ENCODE measurements around the gene SNX20. TPM values are rescaled to one million over a fixed set of nuclear protein-coding genes. Genes with fewer than 3 reads are reported as not detected.

SNX20 gene
- total and polyA plus RNA-seq, 2 of the 13 experiments (the other 11 are each of a cell fraction or from before 2014, with no cell fraction given): not detected

DNA sequence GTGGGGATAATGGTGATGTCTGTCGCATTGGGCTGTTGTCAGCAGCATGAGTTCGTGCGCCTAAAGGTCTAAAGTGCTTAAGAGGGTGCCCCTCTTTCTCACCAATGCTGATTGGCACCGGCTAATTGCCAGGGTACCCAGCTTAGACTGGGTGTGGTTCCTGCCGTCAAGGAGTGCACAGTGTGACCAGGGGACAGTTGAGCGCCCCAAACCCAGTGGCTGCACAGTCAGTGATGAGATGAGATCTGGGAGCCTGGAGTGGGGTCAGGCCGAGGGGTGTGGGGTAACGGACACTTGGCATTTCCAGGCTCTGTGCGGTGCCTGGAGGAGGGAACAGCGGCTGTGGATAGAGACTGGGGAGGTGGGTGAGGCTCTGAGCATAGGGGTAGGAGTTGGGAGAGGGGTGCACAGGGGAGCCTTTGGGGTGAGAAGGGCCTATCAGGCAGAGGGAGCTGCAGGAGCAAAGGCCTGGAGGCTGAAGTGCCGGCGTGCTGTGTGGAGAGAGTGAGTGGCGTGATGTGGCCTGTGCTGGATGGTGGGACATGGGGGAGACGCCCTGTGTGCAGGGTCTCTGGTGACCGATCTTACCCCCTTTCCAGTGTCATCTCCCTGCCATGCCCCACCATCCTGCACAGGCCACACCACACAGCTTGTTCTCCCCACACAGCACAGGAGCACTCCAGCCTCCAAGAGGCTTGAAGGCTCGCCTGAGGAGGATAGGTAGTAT, 58.3 kb downstream of the SNX20 start:
- ATAC-seq (no peak; the same call in 1 of the 3 replicates), FAIRE-seq (no peak), DNase-seq (ENCODE audit: low spot score) (no peak)
- CTCF ChIA-PET (ENCODE audit: low intra/inter-chr PET ratio, low total read pairs): no interaction called here
- no peak overlapping the region for H3K9ac ChIP-seq (ENCODE audit: insufficient read depth, low read depth, low read length)
- in situ Hi-C loops (cut with HindIII; ENCODE audit: extremely low pct_ligation_motif_present, low pct_unique_long_range_greater_than_20kb): no loop called here
- TF ChIP-seq RAD21 (CRISPR knock-in tag; IDR thresholded peaks at IDR 0.05) (no peak), REPIN1 (CRISPR knock-in tag; IDR thresholded peaks at IDR 0.05; ENCODE audit: borderline replicate concordance, low read depth) (no peak), SP140L (CRISPR knock-in tag; IDR thresholded peaks at IDR 0.05; ENCODE audit: borderline replicate concordance) (no peak), ZNF446 (CRISPR knock-in tag; IDR thresholded peaks at IDR 0.05) (no peak), RBM22 (optimal IDR thresholded peaks at IDR 0.05; ENCODE audit: low read length) (peak; percentile 89), AGO1 (IDR thresholded peaks at IDR 0.05; ENCODE audit: low read depth, low read length, poor library complexity, severe bottlenecking) (no peak), HOXA7 (CRISPR knock-in tag; IDR thresholded peaks at IDR 0.05) (no peak), POLR2G (IDR thresholded peaks at IDR 0.05; ENCODE audit: low read depth, low read length) (peak; percentile 22; the same call in 1 of the 2 replicates), NFIC (IDR thresholded peaks at IDR 0.05; ENCODE audit: low read length) (no peak), ZNF30 (CRISPR knock-in tag; IDR thresholded peaks at IDR 0.05) (no peak), POLR2A (IDR thresholded peaks at IDR 0.05; ENCODE audit: insufficient read depth in 1 of 2, low read depth in 2 of 2, low read length in 2 of 2) (peak in 1 of 2 experiments; percentile 38; a peak in 1 of 4 replicates), ZSCAN9 (CRISPR knock-in tag; IDR thresholded peaks at IDR 0.05; ENCODE audit: borderline replicate concordance) (no peak), KDM2A (CRISPR knock-in tag; IDR thresholded peaks at IDR 0.05; ENCODE audit: borderline replicate concordance, low read depth) (no peak), ZNF510 (CRISPR knock-in tag; IDR thresholded peaks at IDR 0.05; ENCODE audit: low read depth) (no peak), KDM1A (CRISPR knock-in tag; IDR thresholded peaks at IDR 0.05) (no peak), ZNF256 (CRISPR knock-in tag; conservative IDR thresholded peaks at IDR 0.05) (no peak), AGO2 (optimal IDR thresholded peaks at IDR 0.05; ENCODE audit: low read depth, low read length) (peak; percentile 98), SAFB2 (CRISPR knock-in tag; IDR thresholded peaks at IDR 0.05; ENCODE audit: borderline replicate concordance, low read depth) (no peak), SP4 (CRISPR knock-in tag; IDR thresholded peaks at IDR 0.05) (no peak)
- TF ChIP-seq, protein P1, sequence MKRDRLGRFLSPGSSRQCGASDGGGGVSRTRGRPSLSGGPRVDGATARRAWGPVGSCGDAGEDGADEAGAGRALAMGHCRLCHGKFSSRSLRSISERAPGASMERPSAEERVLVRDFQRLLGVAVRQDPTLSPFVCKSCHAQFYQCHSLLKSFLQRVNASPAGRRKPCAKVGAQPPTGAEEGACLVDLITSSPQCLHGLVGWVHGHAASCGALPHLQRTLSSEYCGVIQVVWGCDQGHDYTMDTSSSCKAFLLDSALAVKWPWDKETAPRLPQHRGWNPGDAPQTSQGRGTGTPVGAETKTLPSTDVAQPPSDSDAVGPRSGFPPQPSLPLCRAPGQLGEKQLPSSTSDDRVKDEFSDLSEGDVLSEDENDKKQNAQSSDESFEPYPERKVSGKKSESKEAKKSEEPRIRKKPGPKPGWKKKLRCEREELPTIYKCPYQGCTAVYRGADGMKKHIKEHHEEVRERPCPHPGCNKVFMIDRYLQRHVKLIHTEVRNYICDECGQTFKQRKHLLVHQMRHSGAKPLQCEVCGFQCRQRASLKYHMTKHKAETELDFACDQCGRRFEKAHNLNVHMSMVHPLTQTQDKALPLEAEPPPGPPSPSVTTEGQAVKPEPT (CRISPR knock-in tag; IDR thresholded peaks at IDR 0.05; ENCODE audit: low read depth): 0 out of 2 replicates have a peak, but pooled peaks have one; percentile 9
- TF ChIP-seq, protein P2, sequence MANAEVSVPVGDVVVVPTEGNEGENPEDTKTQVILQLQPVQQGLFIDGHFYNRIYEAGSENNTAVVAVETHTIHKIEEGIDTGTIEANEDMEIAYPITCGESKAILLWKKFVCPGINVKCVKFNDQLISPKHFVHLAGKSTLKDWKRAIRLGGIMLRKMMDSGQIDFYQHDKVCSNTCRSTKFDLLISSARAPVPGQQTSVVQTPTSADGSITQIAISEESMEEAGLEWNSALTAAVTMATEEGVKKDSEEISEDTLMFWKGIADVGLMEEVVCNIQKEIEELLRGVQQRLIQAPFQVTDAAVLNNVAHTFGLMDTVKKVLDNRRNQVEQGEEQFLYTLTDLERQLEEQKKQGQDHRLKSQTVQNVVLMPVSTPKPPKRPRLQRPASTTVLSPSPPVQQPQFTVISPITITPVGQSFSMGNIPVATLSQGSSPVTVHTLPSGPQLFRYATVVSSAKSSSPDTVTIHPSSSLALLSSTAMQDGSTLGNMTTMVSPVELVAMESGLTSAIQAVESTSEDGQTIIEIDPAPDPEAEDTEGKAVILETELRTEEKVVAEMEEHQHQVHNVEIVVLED (CRISPR knock-in tag; IDR thresholded peaks at IDR 0.05; ENCODE audit: borderline replicate concordance): no peak
- peaks cover 35% of the 10 kb centered on the region for H3K4me1 ChIP-seq (ENCODE audit: insufficient read depth, low read length)
- BruUV-seq (replicated peaks): no TSS peak
- no peaks in the 10 kb centered on the region for H3K27me3 ChIP-seq (ENCODE audit: control insufficient read depth in 1 of 2, insufficient read depth in 2 of 2, low read length in 2 of 2)
- H4K20me1 ChIP-seq (ENCODE audit: insufficient read depth, low read length): peaks cover 70% of the 10 kb centered on the region
- H3K4me2 ChIP-seq (ENCODE audit: low read depth, low read length): no peak overlapping the region
- peaks cover 95 to 100% of the 10 kb centered on the region in 2 experiments for H3K36me3 ChIP-seq (replicated peaks in 1 of 2; ENCODE audit: control insufficient read depth in 1 of 2, insufficient read depth in 2 of 2, low read length in 2 of 2)
- peaks cover 11% of the 10 kb centered on the region for H3K79me2 ChIP-seq (ENCODE audit: insufficient read depth, low read length)
- H3K27ac ChIP-seq (ENCODE audit: extremely low read length, insufficient read depth, low read length): no peak overlapping the region
- POLR2A ChIA-PET: no interaction called here
- no peaks in the 10 kb centered on the region for H3K9me3 ChIP-seq (ENCODE audit: low read length)
- WGBS (ENCODE audit: low lambda C conversion rate): 98% methylated on average over 16 of the region's 16 CpGs
- no peak overlapping the region for H3K4me3 ChIP-seq (replicated peaks in 1 of 3; ENCODE audit: insufficient read depth in 1 of 3, low read depth in 2 of 3, low read length in 3 of 3)
- intact Hi-C loops (cut with micrococcal nuclease; ENCODE audit: unreplicated experiment): no loop called here
- H2AFZ ChIP-seq (ENCODE audit: low read length): no peak overlapping the region

Measured in HepG2 (cell line).